Thoracic aorta (tissue), 2 donors: Measurements from ENCODE around the gene RCAN2. TPM values are rescaled to one million over a fixed set of nuclear protein-coding genes. Genes with fewer than 3 reads are reported as not detected.

Experiments used
- ATAC-seq: fragments of 150-250 bp; one replicate; pipeline ENCODE4 v1.8.0; 2017; ENCODE audit warnings: low read depth; ENCODE audit not compliant: insufficient number of reproducible peaks, low FRiP score
- DNase-seq: peaks from one replicate; pipeline ENCODE4 v3.0.0-alpha.2; 2020; ENCODE audit warnings: low spot score
- H3K27ac ChIP-seq, 2 donors: fragments of 200-600 bp; sonication (generic); 1 replicate in 1 of 2; 2 replicates in 1 of 2; pipeline ENCODE4 v1.5.1; 2016; ENCODE audit warnings: mild to moderate bottlenecking in 2 of 2, moderate library complexity in 2 of 2
- H3K27me3 ChIP-seq: fragments of 200-600 bp; sonication (generic); replicated peaks from 2 replicates; pipeline ENCODE4 v1.6.0; 2016; ENCODE audit warnings: mild to moderate bottlenecking; ENCODE audit not compliant: insufficient read depth
- H3K36me3 ChIP-seq: fragments of 200-600 bp; sonication (generic); one replicate; pipeline ENCODE4 v1.5.1; 2016
- H3K4me1 ChIP-seq, 2 donors: fragments of 200-600 bp; sonication (generic); 1 replicate in 1 of 2; 2 replicates in 1 of 2; pipeline versions ENCODE4 v1.5.1 to v1.6.0; 2016; ENCODE audit warnings: low read depth in 2 of 2, mild to moderate bottlenecking in 1 of 2; ENCODE audit not compliant: control insufficient read depth in 1 of 2
- H3K4me3 ChIP-seq: fragments of 200-600 bp; sonication (generic); 2 replicates; pipeline ENCODE4 v1.5.1; 2016; ENCODE audit warnings: mild to moderate bottlenecking
- H3K9me3 ChIP-seq: fragments of 200-600 bp; sonication (generic); 2 replicates; pipeline ENCODE4 v1.5.1; 2016
- CTCF ChIP-seq: fragments of 200-600 bp; sonication (generic); IDR thresholded peaks from one replicate; pipeline ENCODE4 v1.5.1; 2019; ENCODE audit warnings: antibody characterized with exemption
- total RNA-seq, 2 donors: library from RNA; depleted of rRNA; stranded (reverse); fragments of >200 nt; gene quantifications; one replicate each; pipeline versions ENCODE4 v1.1.0 to v1.2.3, GENCODE V29; 2016

Gene RCAN2
- total RNA-seq, 2 donors from 2014 or later: 126 to 289 TPM

DNA sequence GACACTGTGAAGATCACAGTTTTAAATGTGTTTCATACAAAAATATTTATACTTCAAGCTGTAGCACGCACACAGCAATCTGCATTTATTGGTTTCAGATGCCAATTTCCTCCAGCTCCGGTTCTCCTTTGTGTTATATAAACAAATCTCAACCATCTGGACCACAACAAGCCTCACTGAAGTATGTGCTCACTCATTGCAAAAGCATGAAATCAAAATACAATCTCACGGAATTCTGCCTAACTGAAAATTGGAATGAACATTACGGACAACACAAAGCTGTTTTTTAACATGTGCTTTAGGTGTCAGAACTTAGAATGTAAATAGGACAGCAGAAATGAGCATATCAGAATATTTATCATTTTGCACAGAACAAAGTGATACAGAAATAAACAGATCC lies 38.0 kb downstream of the RCAN2 start:
- H3K4me1 ChIP-seq: peaks cover 49 to 71% of the 10 kb centered on the region in 2 donors
- no peak for ATAC-seq

DNA sequence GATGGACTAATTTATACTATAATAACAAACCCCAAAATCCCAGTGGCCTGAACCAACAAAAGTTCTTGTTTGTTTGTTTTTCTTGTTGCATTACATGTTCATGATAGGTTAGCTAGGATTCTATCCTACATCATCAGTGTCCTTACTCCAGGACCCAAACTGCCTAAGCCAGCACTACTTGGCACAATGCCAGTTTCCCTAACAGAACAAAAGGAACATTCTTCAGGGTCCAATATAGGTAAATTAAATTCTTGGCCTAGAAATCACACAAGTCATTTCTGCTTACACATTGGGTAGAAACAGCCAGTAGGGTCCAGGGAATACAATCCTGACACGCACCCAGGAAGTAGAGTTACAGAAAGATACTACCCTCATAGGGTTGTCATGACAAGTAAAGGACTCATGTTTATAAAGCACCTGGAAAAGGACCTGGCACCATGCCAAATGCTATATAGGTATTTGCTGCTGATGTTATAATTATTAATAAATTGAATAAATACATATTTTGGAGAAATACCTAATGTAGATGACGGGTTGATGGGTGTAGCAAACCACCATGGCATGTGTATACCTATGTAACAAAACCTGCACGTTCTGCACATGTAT lies 38.8 kb downstream of the RCAN2 start:
- TF ChIP-seq CTCF: no peak
- H3K4me3 ChIP-seq: no peak overlapping the region
- peaks cover 49 to 64% of the 10 kb centered on the region in 2 donors for H3K4me1 ChIP-seq
- no peak for DNase-seq
- peaks cover 3% of the 10 kb centered on the region for H3K9me3 ChIP-seq
- peak overlapping the region; percentile 18 to 86 for H3K27ac ChIP-seq
- no peak for ATAC-seq
- no peaks in the 10 kb centered on the region for H3K27me3 ChIP-seq
- no peaks in the 10 kb centered on the region for H3K36me3 ChIP-seq

More for the DNA sequence above, 38.0 kb downstream of the RCAN2 start:
- DNase-seq: no peak
- Histone ChIP-seq H3K4me3 (peak overlapping the region; percentile 25), H3K27ac (peak overlapping the region; percentile 72 to 86), H3K9me3 (peaks cover 3% of the 10 kb centered on the region), H3K36me3 (no peaks in the 10 kb centered on the region), H3K27me3 (no peaks in the 10 kb centered on the region)
- TF ChIP-seq CTCF: no peak

DNA sequence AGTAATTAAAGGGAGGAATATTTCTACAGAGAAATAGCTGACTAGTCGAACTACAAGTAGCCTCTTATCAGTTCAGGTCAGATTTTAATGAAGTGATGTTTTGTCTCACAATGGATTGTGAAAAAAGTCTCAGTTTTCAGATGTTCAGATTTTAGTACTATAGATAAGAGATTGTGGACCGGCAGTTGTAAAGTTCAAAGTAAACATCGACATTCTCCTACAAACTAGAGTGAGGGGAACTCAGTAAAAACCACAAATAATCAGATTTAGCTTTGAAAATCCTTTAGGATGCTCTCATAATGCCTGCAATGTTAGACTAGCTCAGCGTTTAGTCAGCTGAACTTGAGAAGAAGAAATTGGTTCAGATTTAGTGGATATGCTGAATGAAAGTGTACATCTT lies 39.9 kb downstream of the RCAN2 start:
- H3K4me3 ChIP-seq: no peak overlapping the region
- H3K36me3 ChIP-seq: no peaks in the 10 kb centered on the region
- no peak for TF ChIP-seq CTCF
- H3K4me1 ChIP-seq: peaks cover 39 to 53% of the 10 kb centered on the region in 2 donors
- DNase-seq: no peak
- peaks cover 3% of the 10 kb centered on the region for H3K9me3 ChIP-seq
- H3K27me3 ChIP-seq: no peaks in the 10 kb centered on the region
- H3K27ac ChIP-seq: peak overlapping the region; percentile 21 to 86
- no peak for ATAC-seq

DNA sequence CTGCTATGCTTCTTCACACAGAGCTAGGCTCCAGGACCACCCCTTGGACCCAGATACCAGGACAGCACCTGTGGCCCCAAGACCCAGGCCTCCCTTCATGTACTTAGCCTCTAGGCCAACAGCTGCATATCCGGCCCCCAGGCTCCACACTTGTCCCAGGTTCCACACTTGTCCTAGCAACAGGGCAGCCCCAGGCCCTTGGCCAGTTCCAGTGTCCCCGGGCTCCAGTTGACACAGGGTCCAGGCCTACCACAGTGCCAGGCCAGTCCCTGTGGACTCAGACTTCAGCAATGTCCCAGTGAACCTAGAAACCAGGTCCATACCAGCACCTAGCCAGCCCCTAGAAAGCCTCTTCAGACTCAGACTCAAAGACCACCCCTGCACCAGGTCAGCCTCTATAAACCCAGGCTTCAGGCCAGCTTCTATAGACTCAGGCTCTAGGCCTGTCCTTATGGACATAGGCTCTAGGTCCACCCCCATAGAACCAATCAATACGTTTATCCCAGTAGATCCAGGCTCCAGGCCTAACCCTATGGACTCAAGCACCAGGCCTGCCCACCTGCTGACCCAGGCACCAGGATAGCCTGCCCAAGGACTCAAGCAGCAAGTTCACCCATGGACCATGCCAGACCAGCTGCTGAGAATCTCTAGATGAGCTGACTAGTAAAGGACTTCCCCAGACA lies 46.3 kb downstream of the RCAN2 start:
- peak overlapping the region; percentile 29 to 63 for H3K27ac ChIP-seq
- no peaks in the 10 kb centered on the region for H3K36me3 ChIP-seq
- TF ChIP-seq CTCF: no peak
- H3K4me1 ChIP-seq: peaks cover 26 to 44% of the 10 kb centered on the region in 2 donors
- ATAC-seq (no peak), DNase-seq (no peak)
- peaks cover 3% of the 10 kb centered on the region for H3K9me3 ChIP-seq
- no peaks in the 10 kb centered on the region for H3K27me3 ChIP-seq
- no peak overlapping the region for H3K4me3 ChIP-seq

- TF ChIP-seq CTCF: no peak
- Histone ChIP-seq H3K27ac (peak overlapping the region; percentile 29 to 63), H3K9me3 (no peaks in the 10 kb centered on the region), H3K4me1 (peaks cover 39 to 57% of the 10 kb centered on the region in 2 donors), H3K36me3 (no peaks in the 10 kb centered on the region), H3K4me3 (no peak overlapping the region), H3K27me3 (no peaks in the 10 kb centered on the region)
- ATAC-seq: no peak
- no peak for DNase-seq
Measured at GRCh38 chr6:46443623-46444022, 47.6 kb downstream of the RCAN2 start.
